PFSK-1 (cell line): ENCODE results near the gene NOX3.

ENCODE experiments used
- FOXP2 ChIP-seq: optimal IDR thresholded peaks from 2 replicates; pipeline ENCODE3; 2011; ENCODE audit warnings: borderline replicate concordance, control low read depth, inconsistent platforms; ENCODE audit not compliant: insufficient read depth; ENCODE audit errors: extremely low read length, extremely low read depth
- POLR2AphosphoS5 ChIP-seq: IDR thresholded peaks from 2 replicates; pipeline ENCODE4 v1.6.1; 2012; ENCODE audit warnings: low read depth, mild to moderate bottlenecking, control low read depth, low read length, moderate library complexity
- REST ChIP-seq, 2 experiments: IDR thresholded peaks; 2 replicates each; pipeline versions ENCODE4 v1.6.1 to v1.8.0; 2011 to 2012; ENCODE audit warnings: low read depth in 2 of 2, low read length in 2 of 2, control low read depth in 1 of 2, inconsistent platforms in 1 of 2, mild to moderate bottlenecking in 1 of 2, moderate library complexity in 1 of 2; ENCODE audit not compliant: insufficient read depth in 1 of 2
- SIN3A ChIP-seq: IDR thresholded peaks from 2 replicates; pipeline ENCODE4 v1.6.1; 2012; ENCODE audit warnings: mild to moderate bottlenecking, low read length, moderate library complexity, borderline replicate concordance; ENCODE audit not compliant: insufficient read depth
- TAF1 ChIP-seq: IDR thresholded peaks from 2 replicates; pipeline ENCODE4 v1.6.1; 2012; ENCODE audit warnings: low read length, control low read depth, borderline replicate concordance; ENCODE audit not compliant: insufficient read depth

The NOX3 gene

DNA sequence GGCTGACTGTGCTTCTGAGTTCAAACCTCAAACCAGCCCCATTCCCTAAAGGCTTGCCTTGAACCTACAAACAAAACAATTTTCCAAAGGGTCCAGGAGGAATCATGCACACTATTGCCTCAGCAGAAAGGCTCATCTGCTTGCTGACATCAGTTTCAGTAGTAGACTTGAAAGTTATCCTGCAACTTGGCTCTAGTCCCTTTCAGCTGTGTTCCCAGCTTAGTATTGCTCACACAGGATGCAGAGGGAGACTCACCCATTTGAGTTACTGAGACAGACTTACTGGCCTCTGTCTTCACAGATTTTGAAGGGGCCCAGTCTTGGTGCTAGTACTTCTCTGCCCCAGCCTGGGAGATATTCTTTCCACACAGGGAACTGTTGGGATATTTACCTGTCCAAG is 102.8 kb downstream of the NOX3 start:
- TF ChIP-seq TAF1 (no peak), REST (IDR thresholded peaks at IDR 0.05; ENCODE audit: insufficient read depth in 1 of 2, low read depth in 2 of 2, low read length in 2 of 2) (no peak), POLR2AphosphoS5 (no peak), FOXP2 (no peak), SIN3A (no peak)

DNA sequence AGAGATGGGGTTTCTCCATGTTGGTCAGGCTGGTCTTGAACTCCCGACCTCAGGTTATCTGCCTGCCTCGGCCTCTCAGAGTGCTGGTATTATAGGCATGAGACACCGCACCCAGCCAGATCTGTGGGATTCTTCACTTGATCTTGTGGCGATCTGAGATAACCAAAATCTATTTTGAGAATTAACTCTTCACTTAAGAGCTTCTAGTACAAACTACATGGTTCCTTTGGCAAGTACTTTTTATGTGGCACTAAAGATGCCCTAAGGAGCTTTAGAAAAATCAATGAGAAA is 103.6 kb downstream of the NOX3 start:
- TF ChIP-seq POLR2AphosphoS5 (no peak), TAF1 (no peak), REST (IDR thresholded peaks at IDR 0.05; ENCODE audit: insufficient read depth in 1 of 2, low read depth in 2 of 2, low read length in 2 of 2) (no peak), SIN3A (no peak), FOXP2 (no peak)

GRCh38 chr6:155351273-155352129 is 104.1 kb downstream of the NOX3 start:
- TF ChIP-seq FOXP2: no peak
- TF ChIP-seq REST (IDR thresholded peaks at IDR 0.05; ENCODE audit: insufficient read depth in 1 of 2, low read depth in 2 of 2, low read length in 2 of 2): no peak
- no peak for TF ChIP-seq SIN3A
- TF ChIP-seq TAF1: no peak
- TF ChIP-seq POLR2AphosphoS5: no peak

GRCh38 chr6:155349956-155350355 is 105.7 kb downstream of the NOX3 start:
- TF ChIP-seq FOXP2: no peak

DNA sequence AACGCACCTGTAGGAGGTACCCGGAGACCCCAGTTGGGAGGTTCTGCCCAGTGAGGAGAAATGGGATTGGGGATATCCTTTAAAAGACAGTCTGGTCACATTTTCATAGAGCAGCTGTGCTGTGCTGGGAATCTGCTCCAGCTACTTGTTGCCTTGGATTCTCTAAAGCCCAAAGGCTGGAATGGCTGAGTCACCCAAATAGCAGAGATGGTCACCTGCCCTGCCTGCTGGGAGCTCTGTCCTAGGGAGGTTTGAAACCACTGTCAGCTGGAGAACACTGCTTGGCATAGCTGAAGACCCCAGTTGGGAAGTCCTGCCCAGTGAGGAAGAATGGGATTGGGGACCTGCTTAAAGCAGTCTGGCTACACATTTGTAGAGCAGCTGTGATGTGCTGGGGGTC is 106.5 kb downstream of the NOX3 start:
- TF ChIP-seq POLR2AphosphoS5 (no peak), SIN3A (no peak), FOXP2 (no peak), REST (IDR thresholded peaks at IDR 0.05; ENCODE audit: insufficient read depth in 1 of 2, low read depth in 2 of 2, low read length in 2 of 2) (no peak), TAF1 (no peak)
